Gastrocnemius medialis (tissue), 4 donors: ENCODE data around the gene RBFOX2. TPM values are rescaled to one million over a fixed set of nuclear protein-coding genes. Genes with fewer than 3 reads are reported as not detected.

Experiments
- ATAC-seq, 2 donors: fragments of 150-250 bp; one replicate each; pipeline ENCODE4 v1.9.1; 2016
- DNase-seq, 2 donors: peaks; one replicate each; pipeline ENCODE4 v3.0.0-alpha.2; 2019
- H3K27ac ChIP-seq, 4 donors: fragments of 200-600 bp; sonication (generic); 1 replicate in 1 of 4; 2 replicates in 3 of 4; pipeline ENCODE4 v1.5.1; 2016 to 2018; ENCODE audit warnings: mild to moderate bottlenecking in 2 of 4, moderate library complexity in 1 of 4
- H3K27me3 ChIP-seq, 3 donors: fragments of 200-600 bp; sonication (generic) in 2 of 3; 1 replicate in 1 of 3; 2 replicates in 2 of 3; pipeline versions ENCODE4 v1.5.1 to v1.6.0; 2016 to 2019; ENCODE audit warnings: mild to moderate bottlenecking in 1 of 3, moderate library complexity in 1 of 3
- H3K36me3 ChIP-seq, 2 donors: fragments of 200-600 bp; sonication (generic) in 1 of 2; one replicate each; pipeline ENCODE4 v1.5.1; 2017 to 2018
- H3K4me1 ChIP-seq, 2 donors: fragments of 200-600 bp; sonication (generic) in 1 of 2; one replicate each; pipeline ENCODE4 v1.5.1; 2016 to 2017; ENCODE audit warnings: mild to moderate bottlenecking in 2 of 2
- H3K4me3 ChIP-seq, 4 donors: fragments of 200-600 bp; sonication (generic) in 3 of 4; 1 replicate in 1 of 4; 2 replicates in 3 of 4; pipeline ENCODE4 v1.5.1; 2016 to 2019; ENCODE audit warnings: mild to moderate bottlenecking in 2 of 4
- H3K9me3 ChIP-seq, 3 donors: fragments of 200-600 bp; sonication (generic) in 2 of 3; 1 replicate in 1 of 3; 2 replicates in 2 of 3; pipeline ENCODE4 v1.5.1; 2016 to 2019
- CTCF ChIP-seq, 5 experiments: fragments of 450-650 bp in 3 of 5; fragments of 200-600 bp in 2 of 5; sonication (generic) in 2 of 5; IDR thresholded peaks in 4 of 5; conservative IDR thresholded peaks in 1 of 5; 1 replicate in 4 of 5; 2 replicates in 1 of 5; pipeline ENCODE4 v1.5.1; 2016 to 2019; ENCODE audit warnings: antibody characterized with exemption in 5 of 5, mild to moderate bottlenecking in 3 of 5, moderate library complexity in 3 of 5
- POLR2A ChIP-seq, 2 donors: fragments of 450-650 bp; IDR thresholded peaks; one replicate each; pipeline ENCODE4 v1.6.1; 2017; ENCODE audit warnings: antibody characterized with exemption in 2 of 2, mild to moderate bottlenecking in 2 of 2, moderate library complexity in 2 of 2
- in situ Hi-C, 4 donors: fragments of 200-750 bp; cut with MboI; loops; one replicate each; pipeline versions ENCODE4 v1.15.0 to v1.8.0; 2017; ENCODE audit warnings: low sequenced_read_pairs in 4 of 4
- intact Hi-C: fragments of 100-400 bp; cut with DNase I; formaldehyde crosslinking; loops from one replicate; pipeline ENCODE4 v1.15.1; 2023; ENCODE audit warnings: low total_unique reads
- total RNA-seq, 4 donors: library from RNA; depleted of rRNA; stranded (reverse); fragments of >200 nt; gene quantifications; one replicate each; pipeline versions ENCODE4 v1.1.0 to v1.2.3, GENCODE V29; 2016

RBFOX2 gene
- total RNA-seq, 4 donors from 2014 or later, result 26.0 to 32.1 (median 28.6) TPM

- H3K4me1 ChIP-seq, result peaks cover 54 to 72% of the 10 kb centered on the region in 2 donors
- DNase-seq, result no peak
- ATAC-seq, result peak in 1 of 2 donors; percentile 20
Observed at GRCh38 chr22:35893698-35894097, 134.9 kb downstream of the RBFOX2 start.

GRCh38 chr22:35892192-35892591 lies 136.4 kb downstream of the RBFOX2 start:
- no peaks in the 10 kb centered on the region for H3K9me3 ChIP-seq
- peaks cover 69 to 87% of the 10 kb centered on the region in 2 donors for H3K4me1 ChIP-seq
- intact Hi-C loops (no loop called here), in situ Hi-C loops (no loop called here)
- ATAC-seq (peak; percentile 15 to 18), DNase-seq (no peak)
- H3K4me3 ChIP-seq, result peak overlapping the region in 1 of 4 donors; percentile 10
- TF ChIP-seq POLR2A (IDR thresholded peaks at IDR 0.05) (no peak), CTCF (IDR thresholded peaks at IDR 0.05 in 4 of 5, conservative IDR thresholded peaks at IDR 0.05 in 1 of 5) (no peak)
- peak overlapping the region in 3 of 4 donors; percentile 79 to 88 (median 86) for H3K27ac ChIP-seq
- no peaks in the 10 kb centered on the region for H3K36me3 ChIP-seq
- no peaks in the 10 kb centered on the region for H3K27me3 ChIP-seq

More at GRCh38 chr22:35893698-35894097, 134.9 kb downstream of the RBFOX2 start:
- H3K27me3 ChIP-seq, result no peaks in the 10 kb centered on the region
- H3K36me3 ChIP-seq, result no peaks in the 10 kb centered on the region
- H3K4me3 ChIP-seq, result peak overlapping the region; percentile 32 to 55 (median 52)
- intact Hi-C loops (loop anchor here (1.0 kb wide), 1 partner anchor 44 kb away; no protein-coding TSS in a partner anchor), in situ Hi-C loops (no loop called here)
- no peaks in the 10 kb centered on the region for H3K9me3 ChIP-seq
- no peak for TF ChIP-seq POLR2A (IDR thresholded peaks at IDR 0.05)
- TF ChIP-seq CTCF (IDR thresholded peaks at IDR 0.05 in 4 of 5, conservative IDR thresholded peaks at IDR 0.05 in 1 of 5), result no peak
- H3K27ac ChIP-seq, result peak overlapping the region in 3 of 4 donors; percentile 79 to 88 (median 86)

- Histone ChIP-seq H3K4me3 (no peak overlapping the region), H3K27me3 (no peaks in the 10 kb centered on the region), H3K36me3 (no peaks in the 10 kb centered on the region), H3K4me1 (peaks cover 76 to 92% of the 10 kb centered on the region in 2 donors), H3K27ac (peak overlapping the region in 3 of 4 donors; percentile 79 to 88 (median 86)), H3K9me3 (no peaks in the 10 kb centered on the region)
- TF ChIP-seq POLR2A (IDR thresholded peaks at IDR 0.05) (no peak), CTCF (IDR thresholded peaks at IDR 0.05 in 4 of 5, conservative IDR thresholded peaks at IDR 0.05 in 1 of 5) (no peak)
- intact Hi-C loops, result no loop called here
- in situ Hi-C loops, result no loop called here
- DNase-seq (no peak), ATAC-seq (no peak)
Observed at GRCh38 chr22:35891442-35891841, 137.2 kb downstream of the RBFOX2 start.

GRCh38 chr22:35889071-35889470 lies 139.6 kb downstream of the RBFOX2 start:
- ATAC-seq, result no peak
- in situ Hi-C loops (no loop called here), intact Hi-C loops (no loop called here)
- peak overlapping the region in 2 of 4 donors; percentile 30 to 51 for H3K27ac ChIP-seq
- peaks cover 70 to 82% of the 10 kb centered on the region in 2 donors for H3K4me1 ChIP-seq
- TF ChIP-seq POLR2A (IDR thresholded peaks at IDR 0.05) (no peak), CTCF (IDR thresholded peaks at IDR 0.05 in 4 of 5, conservative IDR thresholded peaks at IDR 0.05 in 1 of 5) (no peak)
- DNase-seq, result no peak
- H3K4me3 ChIP-seq, result no peak overlapping the region
- no peaks in the 10 kb centered on the region for H3K9me3 ChIP-seq
- no peaks in the 10 kb centered on the region for H3K36me3 ChIP-seq
- H3K27me3 ChIP-seq, result no peaks in the 10 kb centered on the region
